Tibial nerve (tissue), 4 donors: ENCODE results near the gene PCDHGA6.

Experiments
- EP300 ChIP-seq, 2 donors: sonication (generic); formaldehyde crosslinking; IDR thresholded peaks; one replicate each; pipeline ENCODE4 v1.6.1; 2017; ENCODE audit warnings: antibody characterized with exemption in 2 of 2, mild to moderate bottlenecking in 1 of 2
- POLR2A ChIP-seq, 2 donors: fragments of 450-650 bp; IDR thresholded peaks; one replicate each; pipeline ENCODE4 v1.6.1; 2017; ENCODE audit warnings: antibody characterized with exemption in 2 of 2, mild to moderate bottlenecking in 2 of 2, moderate library complexity in 2 of 2
- TF ChIP-seq, protein P1 (sequence below), 5 experiments: fragments of 200-600 bp in 3 of 5; fragments of 450-650 bp in 2 of 5; sonication (generic) in 3 of 5; IDR thresholded peaks; one replicate each; pipeline ENCODE4 v1.5.1; 2016 to 2019; ENCODE audit warnings: antibody characterized with exemption in 5 of 5, mild to moderate bottlenecking in 3 of 5, moderate library complexity in 2 of 5

DNA sequence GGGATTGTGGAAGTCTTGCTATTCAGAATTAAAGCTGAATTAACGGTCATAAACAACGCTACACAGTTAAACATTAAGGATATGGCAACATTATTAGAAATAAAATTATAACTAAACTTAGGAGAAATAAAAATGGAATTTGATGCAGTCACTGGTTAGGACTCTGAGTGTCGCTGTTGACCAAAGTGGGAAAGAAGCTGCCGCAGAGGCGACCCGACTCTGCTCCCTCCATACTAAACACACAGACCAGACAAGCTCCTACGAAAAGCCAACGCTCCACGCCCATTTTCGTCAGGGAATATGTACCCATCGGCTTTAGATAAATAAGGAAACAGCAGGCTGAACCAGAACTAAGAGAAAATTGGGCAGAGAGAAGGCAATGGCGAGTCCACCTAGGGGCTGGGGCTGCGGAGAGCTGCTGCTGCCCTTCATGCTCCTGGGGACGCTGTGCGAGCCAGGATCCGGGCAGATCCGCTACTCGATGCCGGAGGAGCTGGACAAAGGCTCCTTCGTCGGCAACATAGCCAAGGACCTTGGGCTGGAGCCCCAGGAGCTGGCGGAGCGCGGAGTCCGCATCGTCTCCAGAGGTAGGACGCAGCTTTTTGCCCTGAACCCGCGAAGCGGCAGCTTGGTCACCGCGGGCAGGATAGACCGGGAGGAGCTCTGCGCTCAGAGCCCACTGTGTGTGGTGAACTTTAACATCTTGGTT is 9.6 kb upstream of the PCDHGA6 start, which contains the start of gene PCDHGA5:
- TF ChIP-seq POLR2A (IDR thresholded peaks at IDR 0.05) (no peak), EP300 (IDR thresholded peaks at IDR 0.05) (no peak)
- TF ChIP-seq, protein P1, sequence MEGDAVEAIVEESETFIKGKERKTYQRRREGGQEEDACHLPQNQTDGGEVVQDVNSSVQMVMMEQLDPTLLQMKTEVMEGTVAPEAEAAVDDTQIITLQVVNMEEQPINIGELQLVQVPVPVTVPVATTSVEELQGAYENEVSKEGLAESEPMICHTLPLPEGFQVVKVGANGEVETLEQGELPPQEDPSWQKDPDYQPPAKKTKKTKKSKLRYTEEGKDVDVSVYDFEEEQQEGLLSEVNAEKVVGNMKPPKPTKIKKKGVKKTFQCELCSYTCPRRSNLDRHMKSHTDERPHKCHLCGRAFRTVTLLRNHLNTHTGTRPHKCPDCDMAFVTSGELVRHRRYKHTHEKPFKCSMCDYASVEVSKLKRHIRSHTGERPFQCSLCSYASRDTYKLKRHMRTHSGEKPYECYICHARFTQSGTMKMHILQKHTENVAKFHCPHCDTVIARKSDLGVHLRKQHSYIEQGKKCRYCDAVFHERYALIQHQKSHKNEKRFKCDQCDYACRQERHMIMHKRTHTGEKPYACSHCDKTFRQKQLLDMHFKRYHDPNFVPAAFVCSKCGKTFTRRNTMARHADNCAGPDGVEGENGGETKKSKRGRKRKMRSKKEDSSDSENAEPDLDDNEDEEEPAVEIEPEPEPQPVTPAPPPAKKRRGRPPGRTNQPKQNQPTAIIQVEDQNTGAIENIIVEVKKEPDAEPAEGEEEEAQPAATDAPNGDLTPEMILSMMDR (IDR thresholded peaks at IDR 0.05), result no peak
